ENCODE results near the gene PSMA7. TPM values are rescaled to one million over a fixed set of nuclear protein-coding genes. Genes with fewer than 3 reads are reported as not detected.

Gene PSMA7
- total RNA-seq, 1 donor from 2014 or later = 318 TPM

GRCh38 chr20:62160253-62160652, 17.1 kb upstream of the PSMA7 start:
- Mint-ChIP-seq H3K27me3 (ENCODE audit: low read depth) (no peaks in the 10 kb centered on the region), H3K4me1 (peaks cover 7% of the 10 kb centered on the region), H3K36me3 (ENCODE audit: low read depth) (no peaks in the 10 kb centered on the region), H3K27ac (ENCODE audit: unreplicated experiment) (no peak overlapping the region), H3K4me3 (no peak overlapping the region), H3K9me3 (no peaks in the 10 kb centered on the region)
- DNase-seq (ENCODE audit: low read depth, low spot score) = no peak
- no peak for TF ChIP-seq CTCF (conservative IDR thresholded peaks at IDR 0.05)

GRCh38 chr20:62159839-62160238, 16.6 kb upstream of the PSMA7 start:
- Mint-ChIP-seq H3K9me3 (no peaks in the 10 kb centered on the region), H3K36me3 (ENCODE audit: low read depth) (peaks cover under 1% of the 10 kb centered on the region), H3K4me3 (no peak overlapping the region), H3K27me3 (ENCODE audit: low read depth) (no peaks in the 10 kb centered on the region), H3K4me1 (peaks cover 7% of the 10 kb centered on the region), H3K27ac (ENCODE audit: unreplicated experiment) (no peak overlapping the region)
- DNase-seq (ENCODE audit: low read depth, low spot score) = no peak
- TF ChIP-seq CTCF (conservative IDR thresholded peaks at IDR 0.05) = no peak

GRCh38 chr20:62159052-62159451, 15.9 kb upstream of the PSMA7 start:
- Mint-ChIP-seq H3K27me3 (ENCODE audit: low read depth) (no peaks in the 10 kb centered on the region), H3K4me3 (no peak overlapping the region), H3K27ac (ENCODE audit: unreplicated experiment) (no peak overlapping the region), H3K4me1 (peaks cover 7% of the 10 kb centered on the region), H3K9me3 (no peaks in the 10 kb centered on the region), H3K36me3 (ENCODE audit: low read depth) (peaks cover 7% of the 10 kb centered on the region)
- TF ChIP-seq CTCF (conservative IDR thresholded peaks at IDR 0.05) = no peak
- DNase-seq (ENCODE audit: low read depth, low spot score) = no peak

GRCh38 chr20:62158541-62158940, 15.3 kb upstream of the PSMA7 start:
- Mint-ChIP-seq H3K9me3 (no peaks in the 10 kb centered on the region), H3K27ac (ENCODE audit: unreplicated experiment) (no peak overlapping the region), H3K27me3 (ENCODE audit: low read depth) (no peaks in the 10 kb centered on the region), H3K4me1 (peaks cover 7% of the 10 kb centered on the region), H3K36me3 (ENCODE audit: low read depth) (peaks cover 12% of the 10 kb centered on the region), H3K4me3 (no peak overlapping the region)
- TF ChIP-seq CTCF (conservative IDR thresholded peaks at IDR 0.05) = no peak
- no peak for DNase-seq (ENCODE audit: low read depth, low spot score)

DNA sequence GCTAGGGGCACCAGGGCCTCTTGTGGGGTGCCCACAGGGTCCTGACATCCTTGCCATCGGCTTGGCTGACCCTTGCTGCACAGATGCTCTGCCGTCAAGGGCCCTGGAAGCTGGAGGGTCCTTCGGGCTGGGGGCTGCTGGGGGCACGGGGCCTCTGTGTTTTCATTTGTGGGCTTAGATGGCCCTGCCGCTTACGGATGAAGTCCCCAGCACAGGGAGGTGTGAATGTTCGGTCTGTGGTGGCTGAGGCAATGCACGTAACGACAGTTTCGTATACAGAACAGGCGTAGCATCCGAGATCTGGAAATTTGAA, 14.8 kb upstream of the PSMA7 start:
- H3K27ac Mint-ChIP-seq (ENCODE audit: unreplicated experiment) = no peak overlapping the region
- no peak for TF ChIP-seq CTCF (conservative IDR thresholded peaks at IDR 0.05)
- H3K27me3 Mint-ChIP-seq (ENCODE audit: low read depth) = no peaks in the 10 kb centered on the region
- peaks cover 14% of the 10 kb centered on the region for H3K36me3 Mint-ChIP-seq (ENCODE audit: low read depth)
- no peak overlapping the region for H3K4me3 Mint-ChIP-seq
- H3K4me1 Mint-ChIP-seq = peaks cover 7% of the 10 kb centered on the region
- no peaks in the 10 kb centered on the region for H3K9me3 Mint-ChIP-seq
- no peak for DNase-seq (ENCODE audit: low read depth, low spot score)
